IPS-NIHi7 (cell line): Measurements from ENCODE around the gene MRPS16.
A peak's percentile ranks its signal among the peaks of the same experiment; 100 is the strongest.
"Not testable (repeated sequence)": the region's sequence is repeated elsewhere in the genome, so short reads cannot be mapped to it uniquely, and the experiment has no call there.

Experiments used
- DNase-seq: peaks from one replicate; pipeline ENCODE4 v3.0.0; 2012; ENCODE audit warnings: mixed read lengths; ENCODE audit errors: extremely low spot score

The MRPS16 gene

DNA sequence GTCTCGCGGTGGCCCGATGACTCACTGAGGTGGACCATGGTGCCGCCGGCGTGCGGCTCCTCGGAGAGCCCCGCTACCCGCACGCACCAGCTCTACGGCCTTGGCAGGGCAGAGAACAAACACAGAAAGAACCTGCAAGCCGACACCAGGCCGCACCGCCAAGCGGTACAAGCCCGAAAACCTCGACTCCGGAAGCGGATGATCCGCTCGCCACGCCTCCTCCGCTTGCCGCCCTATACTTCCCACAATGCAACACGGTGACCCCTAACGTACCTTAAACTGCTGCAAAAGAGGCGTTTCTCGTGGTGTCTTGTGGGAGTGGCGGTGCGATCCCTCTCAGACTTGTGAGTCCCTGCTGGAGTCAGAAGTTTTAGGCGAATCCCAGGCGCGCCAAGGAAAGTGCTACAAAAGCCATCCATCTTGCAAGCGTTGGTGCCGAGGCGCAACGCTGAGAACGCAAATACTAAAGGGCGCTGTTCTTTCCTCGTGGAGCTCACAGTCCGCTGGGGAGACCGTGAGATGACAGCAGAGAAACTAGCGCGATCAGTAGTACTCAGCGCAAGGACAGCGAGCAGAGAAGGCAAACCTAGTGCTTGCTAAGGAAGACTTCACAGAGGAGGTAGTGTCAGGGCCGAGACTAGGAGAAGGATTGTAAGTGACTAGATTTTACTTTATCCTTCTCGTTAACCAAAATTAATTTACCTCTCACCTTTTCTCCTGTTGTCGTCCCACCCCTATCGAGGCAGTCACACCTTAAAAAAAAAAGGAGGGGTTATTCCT, at the start of gene MRPS16:
TSS of gene MRPS16 (minus strand) at position 200 of the 780 bp plus-strand sequence. CDS start at position 38, 162 bp downstream.
- DNase-seq, result peak; percentile 94

DNA sequence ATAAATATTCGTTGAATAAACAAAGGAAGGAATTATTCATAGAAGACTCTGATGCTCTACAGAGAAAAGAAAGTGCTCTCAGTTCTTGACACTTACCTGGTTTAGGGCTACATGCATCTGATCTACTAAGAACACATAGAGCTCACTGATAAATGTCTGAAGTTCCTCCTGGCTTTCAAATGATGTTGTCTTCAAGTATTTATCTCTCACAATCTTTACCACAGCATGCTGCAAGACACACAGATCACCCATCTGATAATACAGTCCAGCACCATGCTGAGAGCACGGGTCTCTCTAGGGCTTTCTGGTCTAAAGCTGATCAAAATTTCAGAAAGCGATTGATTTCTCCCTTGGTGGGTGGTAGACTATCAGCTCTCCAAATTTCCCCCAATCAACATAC, 44.5 kb upstream of the MRPS16 start:
- no peak for DNase-seq

DNA sequence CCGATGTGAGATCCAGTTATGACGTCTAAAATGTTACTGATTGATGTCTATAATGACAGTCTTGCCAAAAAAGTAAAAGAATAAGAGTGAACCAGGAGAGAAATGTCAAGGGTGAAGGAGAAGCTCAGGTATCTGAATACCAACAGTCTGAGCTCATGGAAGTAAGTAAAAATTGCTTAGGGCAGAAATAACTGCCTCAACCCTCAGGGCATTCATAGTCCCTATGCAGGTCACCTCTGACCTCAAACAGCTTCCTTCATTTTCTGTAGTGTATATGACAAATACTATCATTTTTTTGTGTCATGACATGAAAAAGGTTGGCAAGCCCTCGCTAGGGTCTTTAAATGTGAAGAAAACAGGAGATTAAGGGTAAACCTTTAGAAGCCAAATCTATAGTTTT, 41.0 kb upstream of the MRPS16 start:
- DNase-seq, result no peak

DNA sequence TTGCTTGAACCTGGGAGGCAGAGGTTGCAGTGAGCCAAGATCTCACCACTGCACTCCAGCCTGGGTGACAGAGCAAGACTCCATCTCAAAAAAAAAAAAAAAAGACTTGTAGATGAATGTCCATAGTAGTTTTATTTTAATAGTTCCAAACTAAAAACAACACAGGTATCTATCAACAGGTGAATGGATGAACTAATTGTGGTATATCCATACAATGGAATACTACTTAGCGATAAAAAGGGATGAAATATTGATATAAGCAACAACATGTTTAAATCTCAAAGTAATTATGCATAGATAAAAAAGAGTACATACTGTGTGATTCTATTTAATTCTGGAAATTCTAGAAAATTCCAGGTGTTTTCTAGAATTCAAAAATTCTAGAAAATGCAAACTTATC, 37.5 kb upstream of the MRPS16 start:
- no peak for DNase-seq

DNA sequence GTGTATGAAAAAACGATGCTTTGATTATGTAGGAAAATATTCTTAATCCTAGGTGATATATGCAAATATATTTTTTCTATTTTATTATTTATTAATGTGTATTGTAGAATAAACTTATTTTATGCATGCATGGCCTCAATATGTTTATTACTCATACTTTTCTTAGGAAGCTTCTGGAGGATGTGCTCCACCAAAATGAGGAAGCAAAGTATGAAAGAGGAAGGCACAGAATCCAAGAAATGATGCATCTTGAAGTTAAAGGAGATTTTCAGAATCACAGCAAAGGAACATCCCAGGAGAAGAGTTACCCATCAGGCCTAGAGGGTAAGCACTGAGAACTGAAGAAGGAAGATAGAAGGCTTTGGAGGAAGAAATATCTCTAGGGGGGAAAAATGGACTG, 35.0 kb upstream of the MRPS16 start:
- DNase-seq, result no peak

DNA sequence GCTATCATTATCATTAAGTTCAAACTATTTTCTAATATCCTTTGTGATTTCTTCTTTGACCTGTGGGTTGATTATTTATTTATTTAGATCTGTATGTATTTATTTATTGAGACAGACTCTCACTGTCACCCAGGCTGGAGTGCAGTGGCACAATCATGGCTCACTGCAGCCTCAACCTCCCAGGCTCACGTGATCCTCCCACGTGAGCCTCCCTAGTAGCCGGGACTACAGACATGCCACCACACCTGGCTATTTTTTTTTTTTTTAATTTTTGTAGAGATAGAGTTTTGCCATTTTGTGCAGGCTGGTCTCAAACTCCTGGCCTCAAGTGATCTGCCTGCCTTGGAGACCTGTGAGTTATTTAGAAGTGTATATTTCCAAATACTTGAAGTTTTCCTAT, 28.7 kb upstream of the MRPS16 start:
- DNase-seq, result no peak

DNA sequence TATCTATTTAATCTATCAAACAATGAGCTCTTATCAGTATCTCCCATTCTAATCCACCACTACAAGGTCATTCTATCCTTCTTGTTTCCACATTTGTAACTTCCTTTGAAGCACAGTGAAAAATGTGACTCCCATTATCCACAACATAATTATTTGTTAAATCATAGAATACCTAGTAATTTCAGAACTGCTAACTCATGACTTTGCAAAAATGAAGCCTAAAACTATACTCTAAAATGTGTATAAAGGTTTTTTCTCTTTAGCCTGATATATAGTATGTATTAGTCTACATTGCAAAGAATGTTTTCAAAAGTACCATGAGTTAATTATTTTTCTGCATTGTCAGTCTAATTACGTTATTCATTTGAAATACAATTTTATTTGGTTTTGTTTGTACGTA, 12.0 kb upstream of the MRPS16 start:
- no peak for DNase-seq

DNA sequence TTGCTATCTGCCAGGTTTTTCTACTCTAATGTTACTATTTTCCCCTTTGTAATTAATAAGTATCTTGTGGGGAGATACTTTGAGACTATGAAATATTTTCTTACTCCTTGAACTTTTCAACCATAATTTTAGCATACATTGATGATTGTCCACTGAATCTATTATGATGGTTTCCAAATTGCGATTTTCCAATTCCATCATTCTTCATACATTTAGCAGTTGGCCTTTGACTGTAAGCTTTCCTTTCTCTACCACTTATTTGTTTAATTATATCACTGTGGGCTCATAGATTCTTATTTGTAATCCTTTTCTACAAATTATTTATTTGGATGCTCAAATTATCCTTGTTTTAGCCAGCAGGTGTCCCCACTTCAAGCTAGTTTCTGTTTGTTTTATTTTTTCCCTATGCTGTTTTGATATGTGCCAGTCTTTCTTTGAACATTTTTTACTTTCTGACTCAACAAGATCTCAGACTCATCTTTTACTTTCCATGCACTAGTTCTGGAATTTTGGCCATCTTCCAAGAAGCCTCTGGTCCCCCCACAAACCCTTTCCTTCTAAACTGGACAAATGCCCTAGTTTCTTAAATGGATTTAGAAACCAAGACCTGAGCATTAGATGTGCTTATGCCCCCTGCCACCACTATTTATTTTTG, 11.4 kb upstream of the MRPS16 start:
- no peak for DNase-seq

DNA sequence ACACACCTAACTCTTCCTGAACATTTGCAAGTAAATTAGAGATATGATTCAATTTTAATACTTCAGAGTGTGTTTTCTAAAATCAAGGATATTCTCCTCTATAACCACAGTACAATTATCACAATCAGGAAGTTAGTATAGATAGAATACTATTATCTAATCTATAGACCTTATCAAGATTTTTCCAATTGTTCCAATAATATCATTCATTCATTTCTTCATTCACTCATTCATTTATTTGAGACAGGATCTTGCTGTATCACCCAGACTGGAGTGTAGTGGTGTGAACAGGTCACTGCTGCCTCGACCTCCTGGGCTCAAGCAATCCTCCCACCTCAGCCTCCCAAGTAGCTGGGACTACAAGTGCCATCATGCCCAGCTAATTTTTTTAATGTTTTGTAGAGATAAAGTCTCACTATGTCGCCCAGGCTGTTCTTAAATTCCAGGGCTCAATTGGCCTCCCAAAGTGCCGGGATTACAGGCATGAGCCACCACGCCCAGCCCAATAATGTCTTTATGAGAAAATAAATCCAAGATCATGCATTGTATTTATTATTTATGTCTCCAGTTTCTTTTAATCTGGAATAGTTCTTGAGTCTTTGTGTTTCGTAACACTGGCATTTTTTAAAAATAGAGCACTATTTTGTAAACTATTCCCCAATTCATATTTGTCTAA, 10.6 kb upstream of the MRPS16 start:
- DNase-seq, result no peak

DNA sequence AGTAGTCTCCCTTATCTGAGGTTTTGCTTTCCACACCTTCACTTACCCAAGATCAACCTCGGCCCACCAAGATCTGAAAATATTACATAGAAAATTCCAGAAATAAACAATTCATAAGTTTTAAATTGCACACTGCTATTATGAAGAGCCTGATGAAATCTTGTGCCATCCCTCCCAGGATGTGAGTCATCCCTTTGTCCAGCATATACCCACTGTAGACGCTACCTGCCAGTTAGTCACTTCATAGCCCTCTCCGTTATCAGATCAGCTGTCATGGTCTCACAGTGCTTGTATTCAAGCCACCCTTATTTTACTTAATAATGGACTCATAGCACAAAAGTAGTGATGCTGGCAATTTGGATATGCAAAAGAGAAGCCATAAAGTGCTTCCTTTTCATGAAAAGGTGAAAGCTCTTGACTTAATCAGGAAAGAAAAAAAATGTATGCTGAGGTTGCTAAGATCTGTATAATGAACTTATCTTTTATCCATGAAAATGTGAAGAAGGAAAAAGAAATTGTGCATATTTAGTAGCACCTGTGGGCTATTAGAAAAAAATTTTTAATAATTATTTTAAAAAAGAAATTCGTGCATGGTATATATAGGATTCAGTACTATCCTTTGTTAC, 9.8 kb upstream of the MRPS16 start:
- DNase-seq, result no peak

DNA sequence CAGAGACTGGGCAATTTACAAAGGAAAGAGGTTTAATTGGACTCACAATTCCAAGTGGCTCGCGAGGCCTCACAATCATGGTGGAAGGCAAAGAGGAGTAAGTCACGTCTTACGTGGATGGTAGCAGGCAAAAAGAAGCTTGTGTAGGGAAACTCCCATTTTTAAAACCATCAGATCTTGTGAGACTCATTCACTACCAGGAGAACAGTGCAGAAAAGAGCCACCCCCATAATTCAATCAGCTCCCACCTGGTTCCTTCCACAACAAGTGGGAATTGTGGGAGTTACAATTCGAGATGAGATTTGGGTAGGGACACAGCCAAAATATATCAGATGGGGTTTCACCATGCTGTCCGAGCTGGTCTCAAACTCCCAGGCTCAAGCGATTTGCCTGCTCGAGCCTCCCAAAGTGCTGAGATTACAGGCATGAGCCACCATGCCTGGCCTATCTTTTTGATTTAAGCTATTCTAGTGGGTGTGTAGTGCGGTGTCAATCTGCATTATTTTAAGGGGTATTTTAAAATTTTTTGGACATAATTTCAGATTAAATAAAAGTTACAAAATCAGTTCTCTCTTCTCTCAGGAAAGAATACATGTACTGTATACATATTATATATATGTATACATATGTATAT, 9.0 kb upstream of the MRPS16 start:
- no peak for DNase-seq

DNA sequence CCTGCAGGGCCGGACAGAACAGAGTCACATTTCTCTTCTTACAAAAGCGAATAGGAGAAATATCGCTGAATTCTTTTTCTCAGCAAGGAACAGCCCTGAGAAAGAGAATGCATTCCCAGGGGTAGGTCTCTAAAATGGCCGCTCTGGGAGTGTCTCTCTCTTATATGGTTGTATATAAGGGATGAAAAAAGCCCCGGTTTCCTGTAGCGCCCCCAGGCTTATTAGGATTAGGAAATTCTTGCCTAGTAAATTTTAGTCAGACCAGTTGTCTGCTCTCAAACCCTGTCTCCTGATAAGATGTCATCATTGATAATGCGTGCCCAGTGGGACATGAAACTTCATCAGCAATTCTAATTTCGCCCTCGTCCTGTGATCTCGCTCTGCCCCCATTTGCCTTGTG, 6.2 kb upstream of the MRPS16 start:
- DNase-seq, result not testable (repeated sequence)

DNA sequence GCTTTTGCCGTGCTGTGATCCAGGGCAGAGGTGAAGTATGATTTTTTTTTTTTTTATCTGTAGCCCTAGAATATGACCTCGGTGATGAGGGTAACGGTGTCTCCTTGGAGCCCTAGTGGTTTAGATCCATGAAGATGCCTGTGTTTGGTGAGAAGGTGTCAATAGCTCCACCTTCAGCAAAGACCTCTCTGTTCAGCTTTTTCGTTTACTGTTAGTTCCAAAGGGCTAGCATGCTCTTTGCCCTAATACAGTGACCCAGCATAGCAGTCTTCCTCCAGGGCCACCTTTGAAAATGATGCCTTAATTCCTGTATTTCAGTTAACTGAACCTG, 746 bp upstream of the MRPS16 start:
- DNase-seq, result peak; percentile 50

DNA sequence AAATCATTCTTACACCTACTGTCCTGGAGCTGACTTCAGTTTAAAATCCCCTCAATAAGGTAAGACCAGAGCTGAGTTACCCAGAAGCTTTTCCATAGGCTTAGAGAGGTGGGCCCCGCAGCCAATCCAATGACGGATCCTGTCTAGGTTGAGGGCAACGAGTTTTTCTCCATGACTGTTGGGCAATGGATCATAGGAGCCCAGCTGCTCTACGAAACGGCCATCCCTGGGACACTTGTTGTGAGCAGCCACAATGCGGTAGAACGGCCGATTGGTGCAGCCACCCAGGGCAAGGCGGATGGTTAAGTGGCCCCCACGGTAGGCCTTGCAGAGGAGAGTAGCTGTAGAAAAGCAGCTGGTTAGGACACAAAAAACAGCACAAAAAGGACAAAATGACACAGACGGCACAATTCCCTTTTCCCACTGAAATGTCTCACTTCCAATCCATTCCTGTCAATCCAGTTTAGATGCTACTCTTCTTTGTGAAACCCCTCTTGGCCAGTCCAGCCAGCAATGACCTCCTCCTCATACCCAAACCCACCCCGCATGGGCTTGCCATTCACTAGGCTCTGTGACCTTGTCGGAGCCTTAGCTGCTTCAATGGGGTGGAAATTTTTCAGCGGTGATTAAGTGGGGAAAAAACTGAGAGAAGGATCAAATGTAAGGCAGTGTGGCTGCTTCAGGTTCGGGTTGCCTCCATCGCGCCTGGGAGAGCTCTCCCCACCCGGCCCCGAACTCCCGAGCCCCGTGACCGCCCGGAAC, 580 bp downstream of the MRPS16 start:
- no peak for DNase-seq

DNA sequence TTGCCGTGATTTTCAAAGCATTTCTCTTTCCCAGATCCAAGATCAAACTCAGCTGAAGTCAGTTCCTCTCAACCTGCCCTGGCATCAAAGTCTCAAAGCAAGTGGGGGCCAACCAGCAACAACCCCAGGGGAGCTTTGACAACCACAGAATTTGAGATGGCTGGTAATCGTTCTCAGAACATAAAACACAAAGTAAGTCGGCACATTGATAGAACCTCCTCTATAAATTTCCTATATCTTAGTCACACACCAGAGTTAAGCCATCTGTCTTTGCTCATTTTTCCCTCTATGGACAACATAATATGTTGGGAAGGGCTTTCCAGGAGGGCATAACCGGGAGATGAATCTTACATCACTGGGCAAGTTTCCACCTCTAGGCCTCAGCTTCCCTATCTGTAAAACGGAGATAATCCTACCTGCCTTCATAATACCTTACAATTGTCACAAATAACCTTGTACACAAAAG, 4.2 kb downstream of the MRPS16 start:
- no peak for DNase-seq

DNA sequence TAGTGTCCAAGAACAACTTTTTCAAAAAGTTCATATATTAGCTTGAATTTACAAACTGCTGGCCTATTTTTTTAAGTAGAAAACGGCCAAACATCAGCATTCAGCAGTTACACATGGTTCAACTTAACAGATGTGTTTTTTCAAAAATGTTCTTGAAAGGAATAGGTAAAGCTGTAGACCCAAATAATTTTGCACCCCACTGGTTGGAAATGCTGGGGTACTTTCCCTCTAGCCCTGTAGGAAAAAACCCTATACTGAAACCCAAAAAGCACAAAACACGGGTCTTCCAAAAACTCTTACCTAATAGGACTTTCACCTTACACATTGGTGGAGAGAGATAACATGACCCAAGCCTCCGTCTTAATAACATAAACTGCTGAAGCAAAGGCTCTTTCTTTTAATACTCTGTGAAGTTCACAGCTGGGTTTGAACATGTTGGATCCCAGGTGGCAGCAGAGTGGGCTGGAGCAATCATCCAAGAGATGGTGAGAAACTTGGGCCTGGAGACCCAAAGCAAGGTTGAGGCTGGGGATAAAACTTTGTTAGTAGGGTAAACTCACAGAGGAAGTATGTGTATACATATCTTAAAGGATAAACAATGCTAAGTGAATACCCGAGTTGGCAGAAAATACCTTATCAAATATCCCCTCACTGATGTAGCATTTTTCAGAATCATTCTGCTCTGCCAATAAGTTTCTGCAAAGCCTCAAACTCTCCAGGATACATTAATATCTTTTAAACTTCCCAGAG, 4.8 kb downstream of the MRPS16 start:
- DNase-seq, result no peak

DNA sequence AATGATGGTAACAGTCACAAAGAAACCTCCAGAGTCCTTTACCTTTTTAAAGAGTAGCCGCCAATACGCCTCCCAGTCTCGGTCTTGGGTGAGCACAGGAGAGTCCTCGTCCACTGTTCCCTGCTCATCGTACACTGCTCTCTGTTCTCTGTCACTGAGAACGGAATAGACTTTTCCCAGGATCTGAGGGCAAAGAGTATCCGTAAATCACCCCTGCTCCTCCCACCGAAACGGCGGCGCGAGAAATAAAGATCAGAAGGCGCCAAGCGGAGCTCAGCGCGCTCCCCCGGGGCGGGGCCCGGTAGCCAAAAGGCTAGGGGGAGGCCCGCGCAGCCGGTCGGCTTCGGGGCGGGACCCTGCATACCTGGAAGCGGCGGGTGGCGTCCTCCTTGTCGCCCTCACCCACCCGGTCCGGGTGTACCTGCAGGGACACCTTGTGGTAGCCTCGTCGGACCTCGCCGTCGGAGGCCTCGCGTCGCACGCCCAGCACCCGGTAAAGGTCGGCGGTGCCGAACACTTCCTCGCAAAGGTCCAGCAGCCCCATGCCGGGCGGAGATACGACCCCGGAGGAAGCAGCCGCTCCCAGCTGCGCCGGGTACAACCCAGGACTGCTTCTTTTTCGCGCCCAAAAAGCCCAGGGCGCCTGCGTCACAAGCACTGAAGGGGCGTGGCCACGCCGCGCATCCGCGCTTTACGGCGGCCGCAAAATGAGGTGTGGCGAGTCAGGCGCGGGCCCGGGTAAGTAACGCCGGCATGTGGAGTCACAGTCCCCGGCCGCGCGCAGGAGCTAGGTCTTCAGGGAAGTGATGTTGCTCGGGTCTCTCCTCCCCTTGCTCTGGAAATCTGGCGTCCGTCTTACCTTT, 5.6 kb downstream of the MRPS16 start, which contains the start of gene DNAJC9:
TSS of gene DNAJC9 (minus strand) at position 610 of the 863 bp plus-strand sequence. CDS start at position 544, 66 bp downstream.
- DNase-seq, result peak; percentile 93

DNA sequence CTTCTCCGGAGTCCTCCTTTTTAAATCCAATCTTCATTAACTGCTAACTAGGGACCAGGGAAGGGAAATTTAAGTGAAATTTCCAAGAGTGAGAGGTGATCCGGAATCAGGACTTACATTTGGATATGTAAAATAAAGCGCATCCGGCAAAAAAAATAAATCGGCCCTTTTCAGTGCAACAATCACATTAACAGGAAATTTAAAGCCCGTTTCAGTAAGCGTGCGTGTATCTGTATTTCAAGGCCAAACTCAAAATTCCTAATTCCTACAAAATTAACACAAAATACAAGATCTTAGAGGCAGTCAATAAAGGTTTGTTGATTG, 6.2 kb downstream of the MRPS16 start:
- DNase-seq, result no peak

DNA sequence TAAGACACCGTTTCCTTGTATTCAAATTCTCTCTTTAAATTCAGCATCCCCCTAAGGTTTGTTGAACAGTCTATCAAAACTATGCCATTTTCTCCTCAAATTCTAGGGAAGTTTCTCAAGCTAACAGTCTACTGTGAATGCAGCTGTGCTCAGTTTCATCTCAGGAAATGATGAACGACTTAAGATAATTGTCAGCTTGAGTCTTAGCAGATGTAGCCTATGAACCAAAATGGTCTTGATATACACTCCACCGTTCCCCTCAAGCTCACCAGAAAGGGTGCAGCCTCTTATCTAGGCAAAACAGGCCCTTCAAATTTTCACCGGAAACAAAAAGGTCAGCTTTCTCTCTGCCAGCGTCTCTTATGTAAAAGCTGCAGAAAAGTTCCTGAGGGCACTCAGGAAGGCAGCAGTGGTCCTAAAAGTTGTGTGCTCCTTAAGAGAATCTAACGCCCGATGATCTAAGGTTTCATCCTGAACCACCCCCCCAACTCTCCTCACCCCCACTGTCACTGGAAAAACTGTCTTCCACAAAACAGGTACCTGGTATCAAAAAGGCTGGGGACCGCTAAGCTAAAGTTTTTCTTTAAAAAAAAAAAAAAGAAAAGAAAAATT, 7.5 kb downstream of the MRPS16 start:
- DNase-seq, result no peak
